CD4-positive, CD25-positive, alpha-beta regulatory T cell (primary cell): Measurements from ENCODE around the gene ASB13. TPM values are rescaled to one million over a fixed set of nuclear protein-coding genes. Genes with fewer than 3 reads are reported as not detected.
A peak's percentile ranks its signal among the peaks of the same experiment; 100 is the strongest.

Experiments used
- ATAC-seq, 2 donors: fragments of 150-1000 bp; cut with Tn5 transposase; one replicate each; pipeline ENCODE4 v1.10.0; 2021; ENCODE audit warnings: low read depth in 2 of 2, moderate number of reproducible peaks in 2 of 2, moderate library complexity in 1 of 2
- DNase-seq, 3 donors: peaks; one replicate each; pipeline versions ENCODE4 v3.0.0 to v3.0.0-alpha.2; 2012 to 2022; ENCODE audit warnings: mixed read lengths in 1 of 3
- H3K27ac ChIP-seq: one replicate; pipeline ENCODE4 v1.7.0; 2013; ENCODE audit warnings: mild to moderate bottlenecking, low read length; ENCODE audit not compliant: insufficient read depth, poor library complexity, severe bottlenecking
- H3K27me3 ChIP-seq: one replicate; pipeline ENCODE4 v1.7.0; 2013; ENCODE audit warnings: low read length; ENCODE audit not compliant: control insufficient read depth, insufficient read depth
- H3K36me3 ChIP-seq: one replicate; pipeline ENCODE4 v1.7.0; 2013; ENCODE audit warnings: mild to moderate bottlenecking, low read length, moderate library complexity; ENCODE audit not compliant: control insufficient read depth, insufficient read depth
- H3K4me1 ChIP-seq: 2 replicates; pipeline ENCODE4 v1.7.0; 2013; ENCODE audit warnings: mild to moderate bottlenecking, low read length; ENCODE audit not compliant: insufficient read depth, control insufficient read depth, poor library complexity, severe bottlenecking
- H3K4me3 ChIP-seq: one replicate; pipeline ENCODE4 v1.7.0; 2013; ENCODE audit warnings: low read depth, mild to moderate bottlenecking, low read length, moderate library complexity
- H3K9me3 ChIP-seq, 2 experiments: 1 replicate in 1 of 2; 2 replicates in 1 of 2; pipeline ENCODE4 v1.7.0; 2013; ENCODE audit warnings: low read length in 2 of 2, mild to moderate bottlenecking in 1 of 2, moderate library complexity in 1 of 2; ENCODE audit not compliant: control insufficient read depth in 2 of 2
- H3K27ac Mint-ChIP-seq, 3 donors: one replicate each; pipeline ENCODE4 v1.8.0; 2020 to 2022; ENCODE audit warnings: mild to moderate bottlenecking in 3 of 3, mixed read lengths in 3 of 3, moderate library complexity in 2 of 3
- H3K27me3 Mint-ChIP-seq: one replicate; pipeline ENCODE4 v1.8.0; 2022; ENCODE audit warnings: mild to moderate bottlenecking, mixed read lengths
- H3K36me3 Mint-ChIP-seq: one replicate; pipeline ENCODE4 v1.8.0; 2020; ENCODE audit warnings: mixed read lengths
- H3K4me1 Mint-ChIP-seq, 4 donors: one replicate each; pipeline ENCODE4 v1.8.0; 2020 to 2022; ENCODE audit warnings: mixed read lengths in 4 of 4, mild to moderate bottlenecking in 1 of 4
- H3K4me3 Mint-ChIP-seq, 4 donors: one replicate each; pipeline ENCODE4 v1.8.0; 2020 to 2022; ENCODE audit warnings: mild to moderate bottlenecking in 4 of 4, mixed read lengths in 4 of 4, moderate library complexity in 3 of 4
- H3K9me3 Mint-ChIP-seq, 7 donors: one replicate each; pipeline ENCODE4 v1.8.0; 2020 to 2022; ENCODE audit warnings: mixed read lengths in 7 of 7, mild to moderate bottlenecking in 3 of 7, moderate library complexity in 2 of 7
- polyA plus RNA-seq, 4 donors: library from polyadenylated mRNA; unstranded; fragments of 300-500 nt; fragmentation: Illumina TruSeq; gene quantifications; one replicate each; pipeline ENCODE4 v1.2.3, GENCODE V29; 2021
- total RNA-seq: library from RNA; stranded (reverse); gene quantifications from one replicate; pipeline ENCODE4 v1.2.3, GENCODE V29; 2022

The ASB13 gene
- total and polyA plus RNA-seq, 5 donors from 2014 or later, result 2.9 to 16.0 (median 12.6) TPM

GRCh38 chr10:5643346-5644067, 22.9 kb downstream of the ASB13 start:
- Mint-ChIP-seq H3K36me3 (peaks cover 27% of the 10 kb centered on the region), H3K9me3 (no peaks in the 10 kb centered on the region), H3K4me3 (no peak overlapping the region), H3K4me1 (peaks cover 0 to 7% (median 0%) of the 10 kb centered on the region in 4 donors), H3K27me3 (no peaks in the 10 kb centered on the region), H3K27ac (peak overlapping the region in 2 of 3 donors; percentile 13 to 29)
- no peaks in the 10 kb centered on the region for H3K4me1 ChIP-seq
- no peak for ATAC-seq
- DNase-seq, result no peak
- H3K9me3 ChIP-seq, result no peaks in the 10 kb centered on the region
- H3K27me3 ChIP-seq, result no peaks in the 10 kb centered on the region
- peaks cover 6% of the 10 kb centered on the region for H3K36me3 ChIP-seq
- H3K4me3 ChIP-seq, result no peak overlapping the region
- no peak overlapping the region for H3K27ac ChIP-seq

DNA sequence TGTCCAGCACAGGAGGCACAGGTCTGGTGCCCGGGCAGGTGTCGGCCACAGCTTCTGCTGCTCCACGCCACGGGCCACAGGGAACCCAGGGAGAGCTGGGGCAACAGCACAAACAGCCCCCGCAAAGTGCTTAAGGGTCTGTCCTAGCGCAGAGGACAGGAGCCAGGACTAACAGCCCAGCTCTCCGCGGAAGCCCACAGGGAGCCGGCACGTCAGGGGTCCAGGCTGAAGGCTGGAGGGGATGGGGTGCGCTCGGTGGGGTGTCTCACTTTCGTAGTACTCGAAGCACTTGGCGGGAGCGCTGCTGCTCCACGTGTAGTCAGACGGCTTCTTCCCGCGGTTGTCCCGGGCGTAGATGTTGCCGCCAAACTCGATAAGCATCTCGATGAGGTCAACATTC, 24.9 kb downstream of the ASB13 start:
- no peak overlapping the region for H3K27ac Mint-ChIP-seq
- H3K36me3 Mint-ChIP-seq, result peaks cover 21% of the 10 kb centered on the region
- H3K27me3 Mint-ChIP-seq, result peaks cover 4% of the 10 kb centered on the region
- no peak overlapping the region for H3K4me3 Mint-ChIP-seq
- DNase-seq (no peak), ATAC-seq (no peak)
- Histone ChIP-seq H3K9me3 (no peaks in the 10 kb centered on the region), H3K4me3 (no peak overlapping the region), H3K36me3 (peaks cover 6% of the 10 kb centered on the region), H3K27me3 (no peaks in the 10 kb centered on the region), H3K4me1 (no peaks in the 10 kb centered on the region), H3K27ac (no peak overlapping the region)
- no peaks in the 10 kb centered on the region for H3K4me1 Mint-ChIP-seq
- no peaks in the 10 kb centered on the region for H3K9me3 Mint-ChIP-seq

DNA sequence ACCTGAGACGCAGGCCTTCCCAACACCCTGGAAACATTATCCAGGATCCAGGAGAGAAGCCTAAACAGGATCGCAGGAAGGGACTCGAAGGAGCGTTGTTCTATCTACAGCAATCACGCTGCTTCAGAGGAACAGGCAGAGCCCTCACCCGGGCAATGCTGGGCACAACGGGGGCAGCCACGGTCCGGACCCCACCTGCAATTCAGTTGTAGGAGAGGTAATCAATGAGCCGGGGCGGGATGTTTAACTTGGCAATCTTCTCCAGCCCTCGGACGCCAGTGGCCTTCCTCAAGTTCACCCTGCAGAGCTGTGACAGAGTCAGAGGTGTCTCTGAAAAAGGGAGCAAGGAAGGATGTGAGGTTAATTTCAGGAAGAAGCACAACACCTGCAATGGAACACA, 25.9 kb downstream of the ASB13 start:
- Histone ChIP-seq H3K27me3 (no peaks in the 10 kb centered on the region), H3K4me3 (no peak overlapping the region), H3K36me3 (peaks cover 6% of the 10 kb centered on the region), H3K9me3 (no peaks in the 10 kb centered on the region), H3K4me1 (no peaks in the 10 kb centered on the region), H3K27ac (no peak overlapping the region)
- Mint-ChIP-seq H3K27ac (peak overlapping the region in 1 of 3 donors; percentile 38), H3K27me3 (peaks cover 4% of the 10 kb centered on the region), H3K9me3 (no peaks in the 10 kb centered on the region), H3K4me3 (no peak overlapping the region), H3K36me3 (peaks cover 21% of the 10 kb centered on the region), H3K4me1 (no peaks in the 10 kb centered on the region)
- ATAC-seq (no peak), DNase-seq (no peak)

- Mint-ChIP-seq H3K36me3 (peaks cover 21% of the 10 kb centered on the region), H3K9me3 (no peaks in the 10 kb centered on the region), H3K4me3 (no peak overlapping the region), H3K4me1 (no peaks in the 10 kb centered on the region), H3K27ac (no peak overlapping the region), H3K27me3 (peaks cover 4% of the 10 kb centered on the region)
- ATAC-seq, result no peak
- peaks cover 6% of the 10 kb centered on the region for H3K36me3 ChIP-seq
- no peaks in the 10 kb centered on the region for H3K4me1 ChIP-seq
- no peak overlapping the region for H3K27ac ChIP-seq
- no peaks in the 10 kb centered on the region for H3K27me3 ChIP-seq
- no peaks in the 10 kb centered on the region for H3K9me3 ChIP-seq
- DNase-seq, result no peak
- H3K4me3 ChIP-seq, result no peak overlapping the region
Observed at GRCh38 chr10:5640036-5640435, 26.4 kb downstream of the ASB13 start.

GRCh38 chr10:5639066-5639465, 27.3 kb downstream of the ASB13 start:
- no peak for ATAC-seq
- no peak overlapping the region for H3K4me3 ChIP-seq

DNA sequence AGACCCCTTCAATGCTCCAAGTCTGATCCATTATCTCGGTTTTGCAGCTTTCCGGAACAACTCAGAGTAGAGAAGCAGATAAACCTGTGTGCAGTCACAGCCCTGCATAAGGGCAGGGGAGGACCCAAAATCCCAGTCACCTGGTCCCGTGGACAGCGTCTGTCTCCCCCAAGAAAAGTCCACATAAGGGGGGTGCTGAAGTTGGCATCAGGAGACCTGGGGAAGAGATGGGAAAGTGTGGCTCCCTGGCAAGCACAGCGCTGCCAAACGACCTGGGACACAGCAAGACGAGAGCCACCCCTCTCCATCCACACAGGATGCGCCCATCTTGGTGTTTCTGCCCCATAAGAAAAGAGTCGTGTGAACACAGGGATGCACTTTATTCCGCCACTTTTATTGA, 27.9 kb downstream of the ASB13 start:
- Mint-ChIP-seq H3K36me3 (peaks cover 12% of the 10 kb centered on the region), H3K9me3 (no peaks in the 10 kb centered on the region), H3K4me3 (no peak overlapping the region), H3K4me1 (no peaks in the 10 kb centered on the region), H3K27me3 (peaks cover 4% of the 10 kb centered on the region), H3K27ac (no peak overlapping the region)
- ATAC-seq, result no peak
- Histone ChIP-seq H3K9me3 (no peaks in the 10 kb centered on the region), H3K36me3 (peaks cover 6% of the 10 kb centered on the region), H3K4me3 (no peak overlapping the region), H3K27me3 (no peaks in the 10 kb centered on the region), H3K27ac (no peak overlapping the region), H3K4me1 (no peaks in the 10 kb centered on the region)
- no peak for DNase-seq

More at GRCh38 chr10:5639066-5639465, 27.3 kb downstream of the ASB13 start:
- Histone ChIP-seq H3K9me3 (no peaks in the 10 kb centered on the region), H3K4me1 (no peaks in the 10 kb centered on the region), H3K36me3 (peaks cover 6% of the 10 kb centered on the region), H3K27me3 (no peaks in the 10 kb centered on the region), H3K27ac (no peak overlapping the region)
- Mint-ChIP-seq H3K27ac (no peak overlapping the region), H3K27me3 (peaks cover 4% of the 10 kb centered on the region), H3K9me3 (no peaks in the 10 kb centered on the region), H3K4me3 (no peak overlapping the region), H3K36me3 (peaks cover 15% of the 10 kb centered on the region), H3K4me1 (no peaks in the 10 kb centered on the region)
- DNase-seq, result no peak

GRCh38 chr10:5634918-5635317, 31.5 kb downstream of the ASB13 start:
- Mint-ChIP-seq H3K36me3 (no peaks in the 10 kb centered on the region), H3K4me1 (peaks cover 0 to 4% (median 1%) of the 10 kb centered on the region in 4 donors), H3K4me3 (no peak overlapping the region), H3K27me3 (peaks cover 11% of the 10 kb centered on the region), H3K27ac (no peak overlapping the region), H3K9me3 (no peaks in the 10 kb centered on the region)
- no peak for ATAC-seq
- no peak for DNase-seq
- Histone ChIP-seq H3K27ac (no peak overlapping the region), H3K4me1 (no peaks in the 10 kb centered on the region), H3K36me3 (peaks cover 2% of the 10 kb centered on the region), H3K9me3 (no peaks in the 10 kb centered on the region), H3K27me3 (no peaks in the 10 kb centered on the region), H3K4me3 (no peak overlapping the region)

- H3K9me3 ChIP-seq, result no peaks in the 10 kb centered on the region
- no peaks in the 10 kb centered on the region for H3K36me3 ChIP-seq
- no peak overlapping the region for H3K27ac Mint-ChIP-seq
- no peak for DNase-seq
- H3K27me3 ChIP-seq, result no peaks in the 10 kb centered on the region
- H3K4me3 Mint-ChIP-seq, result no peak overlapping the region
- H3K4me1 Mint-ChIP-seq, result peaks cover 0 to 16% (median 8%) of the 10 kb centered on the region in 4 donors
- H3K27me3 Mint-ChIP-seq, result peaks cover 17% of the 10 kb centered on the region
- ATAC-seq, result no peak
- H3K9me3 Mint-ChIP-seq, result no peaks in the 10 kb centered on the region
- peaks cover 9% of the 10 kb centered on the region for H3K4me1 ChIP-seq
- no peaks in the 10 kb centered on the region for H3K36me3 Mint-ChIP-seq
- no peak overlapping the region for H3K27ac ChIP-seq
- no peak overlapping the region for H3K4me3 ChIP-seq
Observed at GRCh38 chr10:5633166-5633749, 33.1 kb downstream of the ASB13 start.
